Activated CD4-positive, CD25-positive, alpha-beta regulatory T cell treated with anti-CD3 and anti-CD28 coated beads, Interleukin-2, amount 50 U/mL, for 16 hours (primary cell): Measurements from ENCODE around the gene SLC2A6.

ENCODE experiments used
- DNase-seq: peaks from one replicate; pipeline ENCODE4 v3.0.0-alpha.2; 2020; ENCODE audit warnings: low read depth, low spot score

The SLC2A6 gene

DNA sequence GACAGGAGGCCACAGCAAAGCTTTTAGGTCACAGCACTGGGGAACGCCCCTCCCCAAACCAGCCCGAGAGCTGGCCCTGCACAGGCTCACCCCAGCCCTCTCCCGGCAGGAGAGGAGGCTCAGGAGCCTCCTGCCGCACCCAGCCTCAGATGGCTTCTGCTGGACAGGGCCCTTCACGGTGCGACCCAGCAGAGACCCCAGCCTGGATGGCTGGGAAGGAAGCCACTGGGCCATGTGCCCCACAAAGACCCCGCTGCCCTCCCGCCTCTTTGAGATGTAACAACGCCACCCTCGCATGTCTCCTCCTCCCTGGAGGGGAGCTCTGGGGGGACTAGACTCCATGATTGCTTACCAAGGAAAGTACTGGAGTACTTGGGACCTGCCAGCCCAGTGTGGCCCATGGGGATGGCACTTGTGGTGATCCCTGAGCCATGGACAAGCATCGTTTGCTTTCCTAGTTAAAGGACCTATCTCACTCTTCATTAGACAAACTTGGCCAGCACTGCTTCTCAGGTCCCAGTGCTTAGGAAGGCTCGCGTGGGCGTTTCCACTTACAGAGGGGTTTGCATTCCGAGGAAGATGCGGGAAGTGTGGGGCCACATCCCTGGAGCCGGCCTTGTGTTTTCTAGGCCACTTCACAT is 36.8 kb upstream of the SLC2A6 start:
- no peak for DNase-seq

DNA sequence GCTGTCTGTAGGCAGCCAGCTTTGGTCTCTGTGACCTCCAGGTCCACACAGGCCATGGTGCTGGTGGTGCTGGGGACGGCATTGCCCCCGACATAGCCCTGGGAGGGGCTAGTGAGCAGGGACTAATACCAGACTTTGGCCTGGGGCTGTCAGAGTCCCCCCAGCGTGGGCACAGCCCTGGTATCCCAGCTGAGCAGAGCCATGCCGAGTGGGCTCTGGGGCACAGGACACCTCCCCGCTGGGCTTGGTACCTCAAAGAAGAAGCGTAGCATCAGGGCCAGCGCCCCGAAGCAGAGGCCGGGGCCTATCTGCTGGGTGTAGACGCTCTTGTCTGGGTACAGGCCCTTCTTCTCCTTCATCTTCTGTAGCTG is 36.3 kb upstream of the SLC2A6 start:
- DNase-seq: no peak

DNA sequence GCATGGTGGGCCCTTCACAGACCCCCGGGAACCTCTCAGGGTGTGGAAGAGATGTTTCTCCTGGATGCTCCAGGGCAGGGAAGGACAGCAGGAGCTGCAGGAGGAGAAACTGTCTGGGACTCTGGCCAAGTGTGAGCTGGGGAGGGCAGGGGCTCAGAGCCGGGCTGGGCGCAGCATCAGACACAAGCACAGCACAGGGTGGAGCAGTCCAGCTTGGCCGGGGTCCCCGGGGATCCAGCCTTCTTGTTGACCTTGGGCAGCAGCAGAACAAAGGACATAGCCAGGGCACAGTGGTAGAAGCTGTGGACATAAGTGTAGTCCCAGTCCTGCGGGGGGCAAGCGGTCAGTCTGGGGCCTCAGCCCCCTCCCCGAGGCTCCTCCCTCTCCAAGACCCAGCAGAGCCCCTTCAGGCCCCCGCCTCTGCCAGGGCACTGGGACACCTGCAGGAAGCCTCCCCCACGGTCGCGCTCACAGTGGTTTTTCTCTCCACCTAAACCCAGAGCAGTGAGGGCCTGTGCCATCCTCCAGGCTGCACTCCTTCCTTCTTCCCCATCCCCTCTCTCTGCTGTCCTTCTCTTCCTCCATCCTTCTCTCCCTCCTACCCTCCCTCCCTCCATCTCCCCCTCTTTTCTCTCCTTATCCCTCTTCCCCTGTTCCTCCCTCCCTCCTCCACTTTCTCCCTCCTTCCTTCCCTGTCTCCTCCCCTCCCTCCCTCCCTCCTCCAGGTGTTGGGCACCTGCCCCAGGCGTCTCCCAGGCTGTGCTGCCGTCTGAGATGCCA is 35.8 kb upstream of the SLC2A6 start:
- DNase-seq: no peak

DNA sequence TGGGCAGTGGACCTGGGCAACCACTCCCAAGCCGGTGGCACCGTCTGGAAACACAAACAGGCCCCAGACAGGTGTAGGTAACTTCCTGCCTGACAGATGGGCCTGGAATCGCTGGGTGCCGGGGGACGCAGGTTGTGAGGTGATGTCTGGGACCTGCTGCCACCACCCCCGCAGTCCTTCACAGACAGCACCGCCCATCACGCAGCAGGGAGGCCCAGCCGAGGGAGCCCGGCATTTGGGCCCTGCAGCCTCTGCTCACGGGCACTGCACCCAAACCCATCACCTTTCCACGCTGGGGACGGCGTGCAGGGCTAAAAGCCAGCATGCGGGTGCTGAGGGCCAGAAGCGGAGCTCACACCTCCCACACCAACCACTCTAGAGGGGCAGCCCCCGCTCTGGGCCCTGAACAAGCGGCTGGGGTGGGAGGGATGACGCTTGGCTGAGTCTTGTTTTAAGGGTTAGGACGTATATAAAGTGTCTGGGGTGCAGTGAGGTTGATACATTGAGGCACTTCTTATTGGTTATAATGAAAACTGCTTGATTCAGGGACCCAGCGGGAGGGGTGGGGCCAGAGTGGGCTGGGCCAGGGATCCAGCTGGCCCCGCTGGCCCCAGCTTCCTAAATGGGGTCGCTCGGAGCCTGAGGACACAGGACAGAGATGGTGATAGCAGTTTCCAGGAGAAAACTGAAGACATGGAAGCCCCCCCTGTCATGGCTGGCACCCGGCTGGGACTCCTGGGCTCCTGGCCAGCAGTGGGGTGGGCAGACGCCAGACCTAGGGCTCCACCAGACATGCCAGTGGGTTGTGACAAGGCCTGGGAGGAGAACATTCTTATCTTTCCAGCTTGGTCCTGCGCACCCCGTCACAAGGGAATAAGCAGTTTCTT is 34.6 kb upstream of the SLC2A6 start:
- DNase-seq: no peak

DNA sequence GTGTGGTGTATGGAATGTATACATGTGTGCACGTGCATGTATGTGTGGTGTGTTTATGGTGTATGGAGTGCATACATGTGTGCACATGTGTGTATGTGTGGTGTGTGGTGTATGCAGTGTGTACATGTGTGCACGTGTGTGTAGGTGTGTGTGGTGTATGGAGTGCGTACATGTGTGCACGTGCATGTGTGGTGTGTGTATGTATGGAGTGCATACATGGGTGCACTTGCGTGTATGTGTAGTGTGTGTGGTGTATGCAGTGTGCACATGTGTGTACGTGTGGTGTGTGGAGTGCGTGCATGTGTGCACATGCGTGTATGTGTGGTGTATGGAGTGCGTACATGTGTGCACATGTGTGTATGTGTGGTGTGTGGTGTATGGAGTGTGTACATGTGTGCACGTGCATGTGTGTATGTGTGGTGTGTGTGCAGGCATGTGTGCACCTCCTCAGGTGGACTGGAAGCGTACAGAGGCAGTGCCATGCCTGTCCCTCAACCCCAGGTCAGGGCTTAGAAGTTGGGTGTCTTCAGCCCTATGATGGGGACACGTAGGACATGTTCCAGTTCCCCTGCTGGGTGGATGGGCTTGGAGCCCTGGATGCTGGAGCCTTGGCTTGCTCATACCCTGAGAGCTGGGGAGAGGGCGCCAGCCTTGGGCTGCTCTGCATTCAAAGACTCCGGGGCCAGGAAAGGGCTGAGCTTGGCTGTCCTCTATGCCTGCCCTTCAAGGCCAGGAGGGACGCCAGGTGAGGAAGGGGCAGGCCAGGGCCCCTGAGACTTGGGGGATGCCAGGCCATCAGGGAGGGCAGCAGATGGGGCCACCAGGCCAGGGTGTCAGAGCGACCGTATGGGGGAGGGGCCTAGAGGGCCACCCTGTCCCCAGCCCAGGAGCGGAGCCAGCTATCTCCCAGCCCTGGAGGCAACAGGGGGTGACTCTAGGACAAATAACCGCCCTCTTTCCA is 33.6 kb upstream of the SLC2A6 start:
- DNase-seq: no peak

DNA sequence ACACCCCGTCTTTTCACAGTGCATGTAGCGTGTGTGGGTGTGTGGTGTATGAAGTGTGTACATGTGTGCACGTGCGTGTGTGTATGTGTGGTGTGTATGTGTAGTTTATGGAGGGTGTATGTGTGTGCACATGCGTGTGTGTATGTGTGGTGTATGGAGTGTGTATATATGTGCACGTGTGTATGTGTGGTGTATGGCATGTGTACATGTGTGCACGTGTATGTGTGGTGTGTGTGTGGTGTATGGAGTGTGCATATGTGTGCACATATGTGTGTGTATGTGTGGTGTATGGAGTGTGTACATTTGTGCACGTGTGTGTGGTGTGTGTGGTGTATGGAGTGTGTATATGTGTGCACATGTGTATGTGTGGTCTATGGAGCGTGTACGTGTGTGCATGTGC is 32.7 kb upstream of the SLC2A6 start:
- no peak for DNase-seq

DNA sequence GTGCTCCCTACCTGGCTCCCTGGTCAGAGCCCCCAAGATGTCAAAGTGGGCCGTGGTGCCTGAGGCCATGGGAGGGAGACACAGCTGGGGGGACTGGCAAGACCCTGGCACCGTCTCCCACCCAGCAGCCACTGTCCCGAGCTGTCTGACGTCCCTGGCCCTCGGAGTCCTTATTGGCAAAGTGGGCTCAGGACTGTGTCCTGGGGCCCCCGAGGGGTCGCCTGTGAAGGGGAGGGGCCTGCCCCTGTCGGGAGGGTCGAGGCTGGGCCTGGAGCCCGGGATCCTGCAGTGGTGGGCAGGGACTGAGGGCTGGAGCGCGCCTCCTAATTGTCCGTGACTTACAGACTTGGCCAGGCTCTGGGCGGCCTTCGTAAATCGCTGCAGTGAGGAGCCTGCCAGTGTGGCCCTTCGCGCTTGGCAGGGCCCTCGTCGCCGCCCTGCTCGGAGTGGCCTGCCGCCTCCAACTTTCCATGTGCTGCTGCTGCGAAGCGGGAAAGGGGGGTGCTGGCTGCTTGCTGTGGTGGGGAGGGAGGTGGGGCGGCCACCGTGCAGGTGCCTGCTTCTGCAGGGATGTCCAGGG is 32.1 kb upstream of the SLC2A6 start:
- DNase-seq: no peak

DNA sequence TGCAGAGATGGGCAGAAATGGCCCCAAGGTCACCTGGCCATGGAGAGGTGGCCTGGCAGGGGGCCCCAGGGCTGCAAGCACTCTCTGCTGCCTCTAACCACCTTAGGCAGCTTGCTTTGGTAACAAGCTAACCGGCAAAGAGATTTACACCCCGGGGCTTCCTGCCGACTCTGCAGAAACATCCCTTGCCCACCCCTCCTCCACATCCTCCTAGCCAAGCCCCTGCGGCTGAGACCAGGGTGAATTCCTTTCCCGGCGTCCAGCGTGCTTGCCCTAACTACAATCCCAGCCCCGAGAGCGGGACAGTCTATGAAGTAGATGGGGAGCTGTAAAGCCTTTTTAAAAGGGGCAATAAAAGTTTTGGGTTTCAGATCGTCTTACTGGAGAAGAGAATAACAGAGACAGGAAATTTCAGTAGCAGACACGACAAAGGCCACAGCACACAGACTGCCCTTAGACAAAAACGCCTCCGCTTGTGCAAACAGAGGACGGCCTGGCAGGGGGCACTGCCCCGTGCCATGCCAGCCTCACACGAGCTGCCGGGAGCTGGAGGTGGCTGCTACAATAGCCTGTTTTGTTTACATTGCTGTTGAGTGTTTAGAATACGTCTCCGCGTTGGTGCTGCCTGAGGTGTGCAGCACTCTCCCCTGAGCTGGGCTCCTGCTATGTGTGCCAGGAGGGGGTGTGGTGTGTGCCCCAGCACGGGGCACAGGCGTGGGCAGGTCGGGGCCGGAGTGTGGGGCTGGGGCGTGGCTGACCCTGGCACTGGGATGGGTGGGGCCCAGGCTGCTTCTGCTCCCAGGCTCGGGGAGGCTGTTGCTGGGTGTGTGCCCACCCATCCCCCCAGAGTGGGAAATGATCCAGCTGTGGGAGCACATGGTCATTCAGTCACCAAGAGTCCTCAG is 30.5 kb upstream of the SLC2A6 start:
- DNase-seq: no peak

DNA sequence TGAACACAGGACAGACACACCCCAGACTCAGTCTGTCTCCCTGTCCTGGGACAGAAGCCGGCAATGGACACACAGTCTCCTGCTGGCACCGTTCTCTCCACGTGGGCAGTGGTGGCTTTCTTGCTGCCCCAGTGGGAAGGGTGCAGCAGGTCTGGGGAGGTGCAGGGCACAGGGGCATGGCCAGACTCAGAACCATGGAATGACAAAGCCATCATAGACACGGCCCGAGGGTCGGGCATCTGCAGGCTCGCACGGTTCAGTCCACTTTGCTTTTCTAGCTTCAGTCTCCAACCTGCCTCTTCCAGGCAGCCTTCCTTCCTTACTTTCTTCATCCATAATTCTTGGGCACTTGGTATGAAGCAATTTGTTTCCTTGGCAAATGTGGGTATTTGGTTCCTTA is 29.1 kb upstream of the SLC2A6 start:
- no peak for DNase-seq

DNA sequence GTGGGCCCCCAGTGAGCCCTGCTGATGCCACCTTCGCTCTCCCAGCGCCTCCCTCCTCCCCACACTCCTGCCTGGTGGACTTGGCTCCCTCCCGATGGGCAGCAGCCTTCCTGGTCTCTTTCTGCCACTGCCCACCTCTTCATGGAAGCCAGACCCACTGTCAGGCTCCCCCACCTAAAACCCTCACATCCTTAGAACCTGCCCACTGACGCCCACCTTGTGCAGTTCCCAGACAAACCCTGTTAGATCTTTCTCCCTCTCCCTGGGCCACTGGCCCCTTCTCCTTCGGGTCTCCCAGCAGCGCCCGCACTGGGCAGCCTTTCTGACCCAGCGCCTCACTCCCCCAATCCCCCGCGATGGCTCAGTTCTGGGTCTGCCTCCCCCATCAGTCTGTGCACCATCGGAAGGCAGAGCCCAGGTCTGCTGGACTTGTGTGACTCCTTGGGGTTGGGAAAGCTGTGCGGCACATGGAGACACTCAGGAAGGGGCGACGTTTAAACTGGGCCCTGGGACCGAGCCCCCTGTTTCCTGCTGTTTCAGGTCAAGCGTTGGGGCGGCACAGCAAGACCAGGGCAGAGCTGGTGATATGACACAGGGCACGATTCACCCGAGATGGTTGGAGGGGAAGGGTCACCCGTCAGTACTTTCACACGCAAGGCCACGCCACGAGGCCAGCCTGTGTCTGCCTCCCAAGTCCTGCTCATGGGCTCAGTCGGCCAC is 28.5 kb upstream of the SLC2A6 start:
- DNase-seq: no peak

DNA sequence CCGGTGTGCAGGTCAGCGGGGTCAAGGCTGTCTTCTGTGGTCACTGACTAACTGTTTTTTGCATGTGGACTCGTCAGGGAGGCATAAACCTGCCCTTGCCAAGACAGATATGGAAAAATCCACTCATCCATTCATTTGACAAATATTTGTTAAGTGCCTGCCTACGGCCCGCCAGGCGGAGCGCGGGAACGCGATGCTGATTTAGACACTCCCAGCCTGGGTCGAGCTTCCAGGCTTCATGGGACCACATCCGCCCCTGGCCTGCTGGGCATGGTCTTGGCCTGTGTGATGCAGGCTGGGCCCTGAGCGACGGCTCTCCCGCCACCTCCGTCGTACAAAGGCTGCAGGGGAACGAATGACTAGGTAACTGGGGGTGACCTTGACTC is 27.7 kb upstream of the SLC2A6 start:
- DNase-seq: no peak

DNA sequence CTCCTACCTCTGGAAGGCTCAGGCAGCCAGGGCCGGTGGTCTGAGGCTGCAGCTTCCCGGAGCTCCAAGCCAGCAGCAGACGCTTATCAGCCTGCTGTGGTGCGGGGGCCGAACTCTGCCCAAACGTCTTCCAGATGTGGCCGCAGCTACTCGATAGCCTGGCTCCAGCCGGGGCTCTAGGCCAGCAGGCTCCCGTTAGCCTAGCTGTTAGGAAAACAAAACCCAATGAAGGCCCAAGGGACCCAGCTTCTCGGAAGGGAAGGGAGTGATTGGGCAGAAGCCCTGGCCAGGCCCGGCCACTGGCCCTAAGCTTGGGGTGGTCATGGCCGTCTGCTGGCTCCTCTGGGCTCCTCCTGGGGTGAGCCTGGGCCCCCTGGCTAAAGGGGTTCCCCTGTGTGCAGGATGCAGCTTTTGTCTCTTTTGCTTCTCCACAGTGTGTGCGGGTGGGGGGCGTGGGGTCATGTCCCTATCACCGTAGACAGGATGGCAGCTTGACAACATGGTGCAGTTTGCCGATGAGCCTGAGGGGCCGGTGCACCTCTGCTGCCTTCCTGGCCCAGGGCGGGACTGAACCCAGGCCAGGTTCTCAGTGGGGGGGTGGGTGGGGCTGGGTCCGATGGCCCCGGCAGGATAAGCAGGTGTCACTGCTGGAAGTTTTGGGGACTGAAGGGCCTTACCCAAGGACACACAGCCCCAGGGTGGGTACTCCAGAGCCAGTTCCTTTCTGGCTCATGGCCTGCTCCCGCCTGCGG is 27.2 kb upstream of the SLC2A6 start:
- DNase-seq: no peak

DNA sequence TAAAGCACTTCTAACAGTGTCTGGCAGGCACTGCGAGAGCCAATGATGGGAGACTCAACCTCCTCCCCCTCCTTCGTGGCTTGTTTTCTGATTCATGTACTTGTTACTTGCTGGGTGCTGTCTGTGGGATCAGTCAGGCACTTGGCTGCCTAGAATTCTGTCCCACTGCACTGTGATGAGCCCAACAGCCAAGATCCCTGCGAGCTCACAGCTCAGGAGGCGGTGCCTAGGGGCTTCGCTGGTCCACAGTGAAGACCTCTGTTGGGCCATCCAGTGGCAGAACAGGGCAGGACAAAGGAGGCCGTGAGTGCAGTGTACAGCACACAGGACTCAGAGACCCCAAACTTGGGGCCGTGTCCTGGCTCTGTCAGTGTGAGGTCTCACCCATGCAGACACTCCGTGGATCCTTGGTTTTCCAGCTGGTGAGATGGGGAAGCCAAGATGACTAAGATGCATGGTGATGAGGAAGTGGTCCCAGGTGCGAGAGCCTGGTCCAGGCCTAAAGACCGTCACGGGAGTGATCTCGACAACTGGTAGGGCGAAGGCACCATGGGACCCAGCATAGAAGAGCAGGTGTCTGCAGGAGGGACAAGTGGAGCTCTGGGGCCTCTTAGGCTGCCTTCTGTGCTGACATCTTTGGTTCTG is 26.4 kb upstream of the SLC2A6 start:
- no peak for DNase-seq

DNA sequence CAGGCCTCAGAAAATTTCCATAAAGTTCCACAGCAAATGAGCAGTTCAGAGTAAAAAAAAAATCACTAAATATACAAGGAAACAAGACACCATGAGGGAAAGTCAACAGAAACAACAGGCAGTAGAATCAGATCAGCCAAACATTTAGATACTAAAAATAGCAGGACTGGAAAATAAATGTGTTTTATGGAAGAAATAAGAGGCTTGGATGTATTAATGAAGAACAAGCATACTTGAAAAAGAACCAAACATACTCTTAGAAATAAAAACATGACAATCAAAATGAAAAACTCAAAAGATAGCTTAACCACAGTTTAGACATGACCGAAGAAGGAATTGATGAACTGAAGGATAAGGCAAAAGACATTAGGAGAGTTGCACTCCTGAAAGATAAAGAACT is 23.2 kb upstream of the SLC2A6 start:
- DNase-seq: no peak

DNA sequence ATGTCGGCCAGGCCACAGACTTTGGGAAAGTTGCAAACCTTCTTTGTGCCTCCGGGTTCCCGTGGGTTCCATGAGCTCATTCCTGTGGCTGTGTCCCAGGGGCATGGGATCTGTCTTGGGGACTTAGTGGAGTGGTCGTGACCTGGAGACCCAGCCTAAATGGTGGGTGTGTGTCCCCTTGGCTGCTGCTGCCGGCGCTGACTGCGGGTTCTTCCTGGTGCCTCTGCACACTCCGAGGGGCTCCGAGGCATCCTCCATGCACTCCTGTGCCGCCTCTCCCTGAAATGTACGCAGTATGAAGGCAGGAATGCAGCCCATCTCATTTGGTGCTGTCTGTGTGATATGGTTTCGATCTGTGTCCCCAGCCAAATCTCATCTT is 21.0 kb upstream of the SLC2A6 start:
- DNase-seq: no peak

DNA sequence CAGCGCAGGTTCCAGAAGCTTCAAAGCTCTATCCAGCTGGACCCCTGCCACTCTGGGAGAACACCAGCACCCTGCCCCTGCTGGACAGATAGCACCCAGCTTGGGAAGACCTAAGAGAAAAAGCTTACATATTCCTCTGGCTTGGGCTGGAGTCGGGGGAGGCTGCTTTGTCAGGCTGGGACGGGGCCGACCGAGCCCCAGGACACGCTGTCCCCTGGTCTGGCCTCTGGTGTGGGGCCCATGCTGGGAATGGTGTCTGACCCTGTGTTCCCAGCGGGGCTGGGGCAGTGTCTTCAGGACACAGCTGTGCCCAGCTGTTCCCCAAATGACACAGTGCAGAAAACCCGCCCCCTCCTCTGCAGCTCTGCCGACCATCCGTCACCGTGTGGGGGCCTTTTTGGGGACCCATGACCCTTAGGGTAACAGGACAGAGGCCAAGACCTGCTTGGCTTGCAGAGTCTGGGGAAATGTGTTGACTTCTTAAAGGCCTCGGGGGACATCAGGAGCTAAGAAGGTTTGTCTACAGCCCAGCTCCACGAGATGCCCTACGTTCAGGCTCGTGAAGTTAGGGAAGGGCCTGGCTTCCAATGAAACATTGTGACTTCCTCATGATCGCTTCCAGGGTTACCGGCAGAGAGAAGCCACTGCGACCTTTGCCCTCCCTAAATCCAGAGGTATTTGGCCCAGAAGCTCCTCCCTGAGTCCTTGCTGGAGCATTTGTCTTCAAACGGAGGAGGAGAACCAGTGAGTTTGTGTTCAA is 20.4 kb upstream of the SLC2A6 start:
- no peak for DNase-seq
